Neural cell (in vitro differentiated cells): ENCODE results near the gene GCN1. TPM values are rescaled to one million over a fixed set of nuclear protein-coding genes. Genes with fewer than 3 reads are reported as not detected.

Experiments
- H2AFZ ChIP-seq: fragments of 200-600, 300-800 bp; sonication (generic), shearing (Covaris generic); 2 replicates; pipeline ENCODE4 v1.6.0; 2014; ENCODE audit warnings: low read depth, mild to moderate bottlenecking, antibody characterized with exemption, low read length, moderate library complexity
- H3F3A ChIP-seq: fragments of 200-600 bp; shearing (Covaris generic); 2 replicates; pipeline ENCODE4 v1.6.1; 2016; ENCODE audit warnings: mild to moderate bottlenecking, moderate library complexity, mixed read lengths, antibody characterized with exemption, low read length; ENCODE audit not compliant: insufficient read depth, poor library complexity, severe bottlenecking
- H3K27ac ChIP-seq: fragments of 200-600, 300-800 bp; sonication (generic), shearing (Covaris generic); 2 replicates; pipeline ENCODE4 v1.5.1; 2014; ENCODE audit warnings: mild to moderate bottlenecking, low read length, moderate library complexity
- H3K27me3 ChIP-seq: fragments of 300-800, 200-600 bp; sonication (generic), shearing (Covaris generic); 2 replicates; pipeline ENCODE4 v1.6.0; 2014; ENCODE audit warnings: mild to moderate bottlenecking, low read depth, low read length, moderate library complexity; ENCODE audit not compliant: insufficient read depth
- H3K36me3 ChIP-seq: fragments of 300-800, 200-600 bp; sonication (generic), shearing (Covaris generic); 2 replicates; pipeline ENCODE4 v1.5.1; 2014; ENCODE audit warnings: mild to moderate bottlenecking, antibody characterized with exemption, low read length, moderate library complexity; ENCODE audit not compliant: insufficient read depth
- H3K4me2 ChIP-seq: fragments of 300-800, 200-600 bp; sonication (generic), shearing (Covaris generic); 2 replicates; pipeline ENCODE4 v1.6.0; 2014; ENCODE audit warnings: mild to moderate bottlenecking, low read length
- H3K4me3 ChIP-seq: fragments of 300-800, 200-600 bp; sonication (generic), shearing (Covaris generic); 2 replicates; pipeline ENCODE4 v1.5.1; 2014; ENCODE audit warnings: mild to moderate bottlenecking, low read length, moderate library complexity
- H3K79me2 ChIP-seq: fragments of 200-600 bp; shearing (Covaris generic); replicated peaks from 2 replicates; pipeline ENCODE4 v1.6.0; 2014; ENCODE audit warnings: mild to moderate bottlenecking, low read length, moderate library complexity; ENCODE audit not compliant: insufficient read depth
- H3K9ac ChIP-seq: fragments of 300-800, 200-600 bp; sonication (generic), shearing (Covaris generic); 2 replicates; pipeline ENCODE4 v1.6.1; 2016; ENCODE audit warnings: mild to moderate bottlenecking, low read length, mixed read lengths
- H3K9me2 ChIP-seq: fragments of 200-600 bp; shearing (Covaris generic); 2 replicates; pipeline ENCODE4 v1.6.1; 2016; ENCODE audit warnings: mild to moderate bottlenecking, low read length, mixed read lengths; ENCODE audit not compliant: insufficient read depth
- H3K9me3 ChIP-seq: fragments of 200-600, 300-800 bp; sonication (generic), shearing (Covaris generic); 2 replicates; pipeline ENCODE4 v1.6.1; 2016; ENCODE audit warnings: mild to moderate bottlenecking, mixed run types, low read length, moderate library complexity, mixed read lengths
- H4K20me1 ChIP-seq: fragments of 200-600 bp; shearing (Covaris generic); 2 replicates; pipeline ENCODE4 v1.6.1; 2016; ENCODE audit warnings: mild to moderate bottlenecking, mixed run types; ENCODE audit not compliant: insufficient read depth
- EP300 ChIP-seq: fragments of 450-650 bp; conservative IDR thresholded peaks from 2 replicates; pipeline ENCODE4 v1.6.1; 2014; ENCODE audit warnings: antibody characterized with exemption, mild to moderate bottlenecking, moderate library complexity; ENCODE audit not compliant: poor library complexity, severe bottlenecking
- EZH2 ChIP-seq: fragments of 200-600, 300-800 bp; shearing (Covaris generic), sonication (generic); IDR thresholded peaks from 2 replicates; pipeline ENCODE4 v1.6.1; 2014; ENCODE audit warnings: antibody characterized with exemption, low read length, borderline replicate concordance, mild to moderate bottlenecking; ENCODE audit not compliant: insufficient read depth, poor library complexity, severe bottlenecking
- MXI1 ChIP-seq: fragments of 450-650 bp; conservative IDR thresholded peaks from 2 replicates; pipeline ENCODE4 v1.6.1; 2014; ENCODE audit warnings: antibody characterized with exemption, mild to moderate bottlenecking; ENCODE audit not compliant: poor library complexity, severe bottlenecking
- POLR2AphosphoS5 ChIP-seq: IDR thresholded peaks from 2 replicates; pipeline ENCODE4 v1.6.1; 2012
- RAD21 ChIP-seq: fragments of 450-650 bp; conservative IDR thresholded peaks from 2 replicates; pipeline ENCODE4 v1.6.1; 2014; ENCODE audit warnings: antibody characterized with exemption, mild to moderate bottlenecking, moderate library complexity
- SMC3 ChIP-seq: fragments of 450-650 bp; conservative IDR thresholded peaks from 2 replicates; pipeline ENCODE4 v1.6.1; 2014; ENCODE audit warnings: antibody characterized with exemption, mild to moderate bottlenecking, moderate library complexity; ENCODE audit not compliant: poor library complexity
- TAF1 ChIP-seq: IDR thresholded peaks from 2 replicates; pipeline ENCODE4 v1.6.1; 2012; ENCODE audit warnings: low read depth
- polyA plus RNA-seq: library from polyadenylated mRNA; depleted of rRNA; stranded (reverse); fragments of >200 nt; gene quantifications from 2 replicates; pipeline ENCODE4 v1.2.3, GENCODE V29; 2014
- TF ChIP-seq, protein P1 (sequence below): fragments of 450-650 bp; IDR thresholded peaks from 2 replicates; pipeline ENCODE4 v1.5.1; 2014; ENCODE audit warnings: antibody characterized with exemption, mild to moderate bottlenecking, moderate library complexity; ENCODE audit not compliant: poor library complexity, severe bottlenecking
- TF ChIP-seq, protein P2 (sequence below): IDR thresholded peaks from 2 replicates; pipeline ENCODE4 v1.6.1; 2012; ENCODE audit warnings: borderline replicate concordance

The GCN1 gene
- polyA plus RNA-seq, 1 donor from 2014 or later, result 21.5 TPM

DNA sequence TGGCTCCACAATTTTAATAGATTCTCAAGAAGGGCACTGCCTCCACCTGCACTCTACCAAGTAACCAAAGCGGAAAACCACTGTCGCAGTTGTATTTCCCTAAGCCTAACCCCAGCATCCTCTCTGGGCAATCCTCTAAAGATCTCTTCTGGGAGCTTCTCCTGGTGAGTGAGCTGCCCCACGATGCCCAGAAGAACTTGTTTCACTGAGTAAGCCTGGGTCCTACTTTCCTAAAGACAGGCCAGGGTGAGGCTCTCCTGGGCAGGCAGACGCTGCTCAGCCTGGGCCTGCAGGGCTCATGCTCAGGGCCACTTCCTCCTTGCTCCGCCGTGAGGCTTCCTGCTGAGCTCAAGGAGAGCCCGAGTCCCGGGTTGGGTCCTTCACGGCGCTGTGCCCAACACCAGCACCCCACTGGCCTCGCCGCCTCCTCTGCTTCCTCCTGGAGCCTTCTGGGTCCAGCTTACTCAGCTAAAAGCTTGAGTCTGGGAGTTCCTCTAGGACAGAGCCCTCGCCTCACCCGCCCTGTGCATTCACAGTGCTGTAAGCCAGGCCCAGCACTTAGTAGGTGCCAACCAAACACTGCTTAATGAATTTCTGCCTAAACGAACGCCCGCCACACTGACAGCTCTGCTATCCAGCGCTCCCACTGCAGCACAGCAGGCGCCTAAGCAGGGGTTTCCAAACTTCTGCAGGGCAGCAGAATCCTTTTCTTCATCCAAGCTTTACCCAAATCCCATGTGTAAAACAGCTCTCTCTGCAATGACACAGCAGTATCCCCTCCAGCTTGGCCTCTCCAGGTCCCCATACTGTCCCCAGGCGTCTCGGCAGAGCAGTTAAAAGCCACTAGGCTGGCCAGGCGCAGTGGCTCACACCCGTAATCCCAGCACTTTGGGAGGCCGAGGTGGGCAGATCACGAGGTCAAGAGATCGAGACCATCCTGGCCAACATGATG lies 83.7 kb downstream of the GCN1 start:
- Histone ChIP-seq H3K79me2 (peaks cover 24% of the 10 kb centered on the region), H3K27me3 (no peaks in the 10 kb centered on the region), H3K9ac (no peak overlapping the region), H3K27ac (no peak overlapping the region), H3F3A (no peaks in the 10 kb centered on the region), H2AFZ (no peak overlapping the region), H3K36me3 (no peaks in the 10 kb centered on the region), H3K9me2 (no peaks in the 10 kb centered on the region), H3K9me3 (no peaks in the 10 kb centered on the region), H4K20me1 (no peaks in the 10 kb centered on the region), H3K4me2 (no peak overlapping the region), H3K4me3 (no peak overlapping the region)
- TF ChIP-seq, protein P1, sequence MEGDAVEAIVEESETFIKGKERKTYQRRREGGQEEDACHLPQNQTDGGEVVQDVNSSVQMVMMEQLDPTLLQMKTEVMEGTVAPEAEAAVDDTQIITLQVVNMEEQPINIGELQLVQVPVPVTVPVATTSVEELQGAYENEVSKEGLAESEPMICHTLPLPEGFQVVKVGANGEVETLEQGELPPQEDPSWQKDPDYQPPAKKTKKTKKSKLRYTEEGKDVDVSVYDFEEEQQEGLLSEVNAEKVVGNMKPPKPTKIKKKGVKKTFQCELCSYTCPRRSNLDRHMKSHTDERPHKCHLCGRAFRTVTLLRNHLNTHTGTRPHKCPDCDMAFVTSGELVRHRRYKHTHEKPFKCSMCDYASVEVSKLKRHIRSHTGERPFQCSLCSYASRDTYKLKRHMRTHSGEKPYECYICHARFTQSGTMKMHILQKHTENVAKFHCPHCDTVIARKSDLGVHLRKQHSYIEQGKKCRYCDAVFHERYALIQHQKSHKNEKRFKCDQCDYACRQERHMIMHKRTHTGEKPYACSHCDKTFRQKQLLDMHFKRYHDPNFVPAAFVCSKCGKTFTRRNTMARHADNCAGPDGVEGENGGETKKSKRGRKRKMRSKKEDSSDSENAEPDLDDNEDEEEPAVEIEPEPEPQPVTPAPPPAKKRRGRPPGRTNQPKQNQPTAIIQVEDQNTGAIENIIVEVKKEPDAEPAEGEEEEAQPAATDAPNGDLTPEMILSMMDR, result no peak
- TF ChIP-seq SMC3 (no peak), EP300 (no peak), MXI1 (no peak), POLR2AphosphoS5 (no peak), EZH2 (no peak), TAF1 (no peak), RAD21 (no peak)
- TF ChIP-seq, protein P2, sequence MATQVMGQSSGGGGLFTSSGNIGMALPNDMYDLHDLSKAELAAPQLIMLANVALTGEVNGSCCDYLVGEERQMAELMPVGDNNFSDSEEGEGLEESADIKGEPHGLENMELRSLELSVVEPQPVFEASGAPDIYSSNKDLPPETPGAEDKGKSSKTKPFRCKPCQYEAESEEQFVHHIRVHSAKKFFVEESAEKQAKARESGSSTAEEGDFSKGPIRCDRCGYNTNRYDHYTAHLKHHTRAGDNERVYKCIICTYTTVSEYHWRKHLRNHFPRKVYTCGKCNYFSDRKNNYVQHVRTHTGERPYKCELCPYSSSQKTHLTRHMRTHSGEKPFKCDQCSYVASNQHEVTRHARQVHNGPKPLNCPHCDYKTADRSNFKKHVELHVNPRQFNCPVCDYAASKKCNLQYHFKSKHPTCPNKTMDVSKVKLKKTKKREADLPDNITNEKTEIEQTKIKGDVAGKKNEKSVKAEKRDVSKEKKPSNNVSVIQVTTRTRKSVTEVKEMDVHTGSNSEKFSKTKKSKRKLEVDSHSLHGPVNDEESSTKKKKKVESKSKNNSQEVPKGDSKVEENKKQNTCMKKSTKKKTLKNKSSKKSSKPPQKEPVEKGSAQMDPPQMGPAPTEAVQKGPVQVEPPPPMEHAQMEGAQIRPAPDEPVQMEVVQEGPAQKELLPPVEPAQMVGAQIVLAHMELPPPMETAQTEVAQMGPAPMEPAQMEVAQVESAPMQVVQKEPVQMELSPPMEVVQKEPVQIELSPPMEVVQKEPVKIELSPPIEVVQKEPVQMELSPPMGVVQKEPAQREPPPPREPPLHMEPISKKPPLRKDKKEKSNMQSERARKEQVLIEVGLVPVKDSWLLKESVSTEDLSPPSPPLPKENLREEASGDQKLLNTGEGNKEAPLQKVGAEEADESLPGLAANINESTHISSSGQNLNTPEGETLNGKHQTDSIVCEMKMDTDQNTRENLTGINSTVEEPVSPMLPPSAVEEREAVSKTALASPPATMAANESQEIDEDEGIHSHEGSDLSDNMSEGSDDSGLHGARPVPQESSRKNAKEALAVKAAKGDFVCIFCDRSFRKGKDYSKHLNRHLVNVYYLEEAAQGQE, result no peak

DNA sequence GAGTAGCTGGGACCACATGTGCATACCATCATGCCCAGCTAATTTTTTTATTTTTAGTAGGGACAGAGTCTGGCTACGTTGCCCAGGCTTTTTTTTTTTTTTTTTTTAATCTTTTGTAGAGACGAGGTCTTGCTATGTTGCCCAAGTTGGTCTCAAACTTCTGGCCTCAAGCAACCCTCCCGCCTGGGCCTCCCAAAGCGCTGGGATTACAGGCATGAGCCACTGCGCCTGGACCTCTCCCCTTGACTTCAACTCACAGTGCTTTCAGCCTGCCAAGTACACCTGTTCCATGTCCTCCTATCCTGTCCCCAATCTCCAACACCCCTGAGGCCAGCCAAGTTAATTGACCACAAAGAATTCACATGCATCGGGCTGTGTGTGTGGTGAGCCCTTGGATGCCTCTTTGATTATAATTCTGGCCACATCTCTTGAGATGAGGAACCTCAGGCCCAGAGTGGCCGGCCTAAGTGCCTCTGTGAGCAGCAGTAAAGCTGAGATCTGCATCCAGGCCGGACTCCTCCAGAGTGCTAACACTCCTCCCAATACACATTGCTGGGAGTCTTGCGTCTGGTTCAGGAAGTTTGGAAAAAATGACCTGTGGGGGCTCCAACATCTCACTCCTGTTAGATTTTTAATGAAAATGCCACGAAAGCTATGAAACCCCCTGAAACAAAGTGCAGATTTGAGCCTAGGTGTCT lies 84.8 kb downstream of the GCN1 start:
- Histone ChIP-seq H3F3A (no peaks in the 10 kb centered on the region), H3K79me2 (peaks cover 13% of the 10 kb centered on the region), H4K20me1 (no peaks in the 10 kb centered on the region), H3K27ac (no peak overlapping the region), H3K27me3 (no peaks in the 10 kb centered on the region), H3K4me3 (no peak overlapping the region), H2AFZ (no peak overlapping the region), H3K9ac (no peak overlapping the region), H3K4me2 (no peak overlapping the region), H3K36me3 (no peaks in the 10 kb centered on the region), H3K9me3 (no peaks in the 10 kb centered on the region), H3K9me2 (no peaks in the 10 kb centered on the region)
- TF ChIP-seq RAD21 (no peak), EZH2 (no peak), MXI1 (no peak), TAF1 (no peak), POLR2AphosphoS5 (no peak), EP300 (no peak), SMC3 (no peak)
- TF ChIP-seq, protein P1, result no peak
- TF ChIP-seq, protein P2, result no peak
